GM21529 (cell line): ENCODE results near the gene OR2W1.

Experiments
- ATAC-seq: cut with Tn5 transposase; IDR thresholded peaks from one replicate; pipeline ENCODE4 v1.9.1; 2021; ENCODE audit not compliant: unreplicated experiment

Gene OR2W1

GRCh38 chr6:29005183-29005885 is 39.6 kb downstream of the OR2W1 start, which contains the start of gene ZNF311:
Gene ZNF311 (minus strand): TSS chr6:29005315. CDS start chr6:29003954, 1,361 bp downstream.
- ATAC-seq: no peak

- ATAC-seq: no peak
Measured at GRCh38 chr6:28996844-28997510, 48.0 kb downstream of the OR2W1 start.

- no peak for ATAC-seq
Measured at GRCh38 chr6:28995093-28995650, 49.8 kb downstream of the OR2W1 start.
